Ishikawa (cell line): Measurements from ENCODE around the gene RBBP4.

Source experiments
- CEBPB ChIP-seq: IDR thresholded peaks from 2 replicates; pipeline ENCODE4 v1.6.1; 2012
- CREB1 ChIP-seq: IDR thresholded peaks from 2 replicates; pipeline ENCODE4 v1.6.1; 2012; ENCODE audit warnings: low read depth
- EGR1 ChIP-seq: IDR thresholded peaks from 2 replicates; pipeline ENCODE4 v1.6.1; 2012
- EP300 ChIP-seq: IDR thresholded peaks from 2 replicates; pipeline ENCODE4 v1.6.1; 2012; ENCODE audit warnings: borderline replicate concordance
- FOXM1 ChIP-seq: IDR thresholded peaks from 2 replicates; pipeline ENCODE4 v1.6.1; 2012; ENCODE audit warnings: low read depth, borderline replicate concordance
- RAD21 ChIP-seq: IDR thresholded peaks from 2 replicates; pipeline ENCODE4 v1.6.1; 2012; ENCODE audit warnings: low read depth
- TAF1 ChIP-seq: IDR thresholded peaks from 2 replicates; pipeline ENCODE4 v1.6.1; 2012; ENCODE audit warnings: low read depth, mild to moderate bottlenecking
- TCF12 ChIP-seq: IDR thresholded peaks from 2 replicates; pipeline ENCODE4 v1.6.1; 2012; ENCODE audit warnings: low read depth
- TEAD4 ChIP-seq: IDR thresholded peaks from 2 replicates; pipeline ENCODE4 v1.6.1; 2012
- YY1 ChIP-seq: IDR thresholded peaks from 2 replicates; pipeline ENCODE4 v1.6.1; 2012; ENCODE audit warnings: low read depth
- ZBTB7A ChIP-seq: IDR thresholded peaks from 2 replicates; pipeline ENCODE4 v1.6.1; 2012; ENCODE audit warnings: low read depth
- TF ChIP-seq, protein P1 (sequence below): IDR thresholded peaks from 2 replicates; pipeline ENCODE4 v1.6.1; 2012
- TF ChIP-seq, protein P2 (sequence below): IDR thresholded peaks from 2 replicates; pipeline ENCODE4 v1.6.1; 2012
- TF ChIP-seq, protein P3 (sequence below): IDR thresholded peaks from 2 replicates; pipeline ENCODE4 v1.6.1; 2012; ENCODE audit warnings: low read depth, mild to moderate bottlenecking

- TF ChIP-seq EP300 (no peak), ZBTB7A (no peak), TAF1 (no peak), CEBPB (no peak), TCF12 (no peak), CREB1 (no peak), RAD21 (no peak), YY1 (no peak), FOXM1 (no peak), TEAD4 (no peak), EGR1 (no peak)
- TF ChIP-seq, protein P1, sequence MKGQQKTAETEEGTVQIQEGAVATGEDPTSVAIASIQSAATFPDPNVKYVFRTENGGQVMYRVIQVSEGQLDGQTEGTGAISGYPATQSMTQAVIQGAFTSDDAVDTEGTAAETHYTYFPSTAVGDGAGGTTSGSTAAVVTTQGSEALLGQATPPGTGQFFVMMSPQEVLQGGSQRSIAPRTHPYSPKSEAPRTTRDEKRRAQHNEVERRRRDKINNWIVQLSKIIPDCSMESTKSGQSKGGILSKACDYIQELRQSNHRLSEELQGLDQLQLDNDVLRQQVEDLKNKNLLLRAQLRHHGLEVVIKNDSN, result no peak
- TF ChIP-seq, protein P2, sequence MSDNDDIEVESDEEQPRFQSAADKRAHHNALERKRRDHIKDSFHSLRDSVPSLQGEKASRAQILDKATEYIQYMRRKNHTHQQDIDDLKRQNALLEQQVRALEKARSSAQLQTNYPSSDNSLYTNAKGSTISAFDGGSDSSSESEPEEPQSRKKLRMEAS, result no peak
- TF ChIP-seq, protein P3, sequence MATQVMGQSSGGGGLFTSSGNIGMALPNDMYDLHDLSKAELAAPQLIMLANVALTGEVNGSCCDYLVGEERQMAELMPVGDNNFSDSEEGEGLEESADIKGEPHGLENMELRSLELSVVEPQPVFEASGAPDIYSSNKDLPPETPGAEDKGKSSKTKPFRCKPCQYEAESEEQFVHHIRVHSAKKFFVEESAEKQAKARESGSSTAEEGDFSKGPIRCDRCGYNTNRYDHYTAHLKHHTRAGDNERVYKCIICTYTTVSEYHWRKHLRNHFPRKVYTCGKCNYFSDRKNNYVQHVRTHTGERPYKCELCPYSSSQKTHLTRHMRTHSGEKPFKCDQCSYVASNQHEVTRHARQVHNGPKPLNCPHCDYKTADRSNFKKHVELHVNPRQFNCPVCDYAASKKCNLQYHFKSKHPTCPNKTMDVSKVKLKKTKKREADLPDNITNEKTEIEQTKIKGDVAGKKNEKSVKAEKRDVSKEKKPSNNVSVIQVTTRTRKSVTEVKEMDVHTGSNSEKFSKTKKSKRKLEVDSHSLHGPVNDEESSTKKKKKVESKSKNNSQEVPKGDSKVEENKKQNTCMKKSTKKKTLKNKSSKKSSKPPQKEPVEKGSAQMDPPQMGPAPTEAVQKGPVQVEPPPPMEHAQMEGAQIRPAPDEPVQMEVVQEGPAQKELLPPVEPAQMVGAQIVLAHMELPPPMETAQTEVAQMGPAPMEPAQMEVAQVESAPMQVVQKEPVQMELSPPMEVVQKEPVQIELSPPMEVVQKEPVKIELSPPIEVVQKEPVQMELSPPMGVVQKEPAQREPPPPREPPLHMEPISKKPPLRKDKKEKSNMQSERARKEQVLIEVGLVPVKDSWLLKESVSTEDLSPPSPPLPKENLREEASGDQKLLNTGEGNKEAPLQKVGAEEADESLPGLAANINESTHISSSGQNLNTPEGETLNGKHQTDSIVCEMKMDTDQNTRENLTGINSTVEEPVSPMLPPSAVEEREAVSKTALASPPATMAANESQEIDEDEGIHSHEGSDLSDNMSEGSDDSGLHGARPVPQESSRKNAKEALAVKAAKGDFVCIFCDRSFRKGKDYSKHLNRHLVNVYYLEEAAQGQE, result no peak
These were observed 31.1 kb upstream of the RBBP4 start for GRCh38 chr1:32619701-32620485.
